GM19452 (cell line): Measurements from ENCODE around the gene FUOM.

Experiments
- ATAC-seq: cut with Tn5 transposase; IDR thresholded peaks from one replicate; pipeline ENCODE4 v1.9.1; 2021; ENCODE audit not compliant: unreplicated experiment

Gene FUOM, protein sequence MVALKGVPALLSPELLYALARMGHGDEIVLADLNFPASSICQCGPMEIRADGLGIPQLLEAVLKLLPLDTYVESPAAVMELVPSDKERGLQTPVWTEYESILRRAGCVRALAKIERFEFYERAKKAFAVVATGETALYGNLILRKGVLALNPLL

DNA sequence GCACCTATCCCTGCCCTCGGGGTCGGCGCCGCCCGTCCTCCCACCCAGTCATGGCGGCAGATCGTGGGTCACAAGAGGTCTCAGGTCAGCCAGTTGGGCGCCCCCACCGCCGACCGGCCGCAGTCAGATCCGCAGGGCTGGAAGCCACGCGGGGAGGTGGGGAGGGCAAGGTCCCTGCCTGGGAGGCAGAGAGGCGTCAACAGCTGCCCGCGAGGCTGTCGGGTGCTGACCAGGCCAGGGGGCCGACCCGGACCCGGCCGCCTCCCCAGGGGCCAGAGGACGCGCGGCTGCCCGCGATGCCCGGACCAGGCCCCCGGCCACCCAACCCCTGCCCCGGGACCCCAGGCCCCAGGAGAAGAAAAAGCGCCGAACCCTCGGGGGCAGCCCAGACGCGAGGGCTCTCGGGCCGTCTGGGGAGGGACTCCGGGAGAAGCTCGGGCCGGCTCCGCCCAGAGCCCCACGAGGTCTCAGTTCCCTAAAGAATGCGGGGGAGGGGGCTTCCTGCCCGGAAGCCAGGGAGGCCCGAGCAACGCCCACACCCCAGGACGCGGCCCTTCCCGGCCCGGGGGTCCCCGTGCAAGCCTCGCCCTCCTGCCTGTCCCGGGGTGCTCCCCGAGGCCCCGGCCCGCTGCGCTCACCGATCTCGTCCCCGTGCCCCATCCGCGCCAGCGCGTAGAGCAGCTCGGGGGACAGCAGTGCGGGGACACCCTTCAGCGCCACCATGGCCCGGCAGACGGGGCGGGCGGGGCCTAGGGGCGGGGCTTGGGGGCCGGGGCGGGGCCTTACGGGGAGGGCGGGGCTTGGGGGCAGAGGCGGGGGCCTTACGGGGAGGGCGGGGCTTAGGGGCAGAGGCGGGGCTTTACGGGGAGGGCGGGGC lies at the start of gene FUOM:
FUOM (minus strand) TSS at position 735 of the 877 bp plus-strand sequence; CDS start at position 723, 12 bp downstream.
- ATAC-seq = peak; percentile 66

DNA sequence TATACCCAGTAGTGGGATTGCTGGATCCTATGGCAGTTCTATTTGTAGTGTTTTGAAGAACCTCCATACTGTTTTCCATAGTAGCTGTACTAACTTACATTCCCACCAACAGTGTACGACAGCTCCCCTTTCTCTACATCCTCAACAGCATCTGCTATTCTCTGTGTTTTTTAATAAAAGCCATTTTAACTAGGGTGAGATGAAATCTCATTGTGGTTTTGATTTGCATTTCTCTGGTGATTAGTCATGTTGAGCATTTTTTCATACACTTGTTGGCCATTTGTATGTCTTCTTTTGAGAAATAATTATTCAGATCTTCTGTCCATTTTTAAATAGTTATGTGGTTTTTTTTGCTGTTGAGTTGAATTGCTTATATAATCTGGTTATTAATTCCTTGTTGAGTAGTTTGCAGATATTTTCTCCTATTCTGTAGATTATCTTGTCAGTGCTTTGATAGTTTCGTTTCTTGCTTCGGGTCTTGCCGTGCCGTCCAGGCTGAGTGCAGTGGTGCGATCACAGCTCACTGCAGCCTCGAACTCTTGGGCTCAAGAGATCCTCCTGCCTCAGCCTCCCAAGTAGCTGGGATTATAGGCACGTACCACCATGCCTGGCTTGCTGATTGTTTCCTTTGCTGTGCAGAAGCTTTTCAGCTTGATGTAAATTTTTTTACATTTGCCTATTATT lies 48.2 kb upstream of the FUOM start:
- ATAC-seq = peak; percentile 66

DNA sequence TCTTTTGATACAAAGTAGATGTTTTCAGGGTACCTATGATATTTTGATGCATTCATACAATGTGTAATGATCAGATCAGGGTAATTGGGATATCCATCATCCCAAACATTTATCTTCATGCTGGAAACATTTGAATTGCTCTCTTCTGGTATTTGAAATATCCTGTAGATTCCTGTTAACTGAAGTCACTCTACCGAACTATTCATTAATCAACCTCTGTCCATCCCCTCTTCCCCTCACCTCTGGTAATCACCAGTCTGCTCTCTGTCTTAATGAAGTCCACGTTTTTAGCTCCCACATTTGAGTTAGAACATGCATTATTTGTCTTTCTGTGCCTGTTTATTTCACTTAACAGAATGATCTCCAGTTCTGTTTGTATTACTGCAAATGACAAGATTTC lies 47.5 kb upstream of the FUOM start:
- no peak for ATAC-seq

DNA sequence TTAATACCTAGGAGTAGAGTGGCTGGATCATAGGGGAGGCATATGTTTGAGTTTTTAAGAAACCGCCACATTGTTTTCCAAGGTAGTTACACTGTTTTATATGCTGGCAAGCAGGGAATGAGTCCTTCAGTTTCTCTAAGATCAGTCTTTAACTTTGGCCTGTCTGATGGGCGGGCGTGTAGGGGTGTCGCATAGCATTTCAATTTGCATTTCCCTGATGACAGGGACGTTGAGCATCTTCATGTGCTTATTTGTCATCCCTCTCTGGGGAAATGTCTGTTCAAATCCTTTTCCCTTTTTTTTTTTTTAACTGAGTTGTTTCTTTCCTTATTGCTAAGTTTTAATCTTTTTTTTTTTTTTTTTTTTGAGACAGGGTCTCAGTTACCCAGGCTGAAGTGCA lies 46.0 kb upstream of the FUOM start:
- no peak for ATAC-seq

DNA sequence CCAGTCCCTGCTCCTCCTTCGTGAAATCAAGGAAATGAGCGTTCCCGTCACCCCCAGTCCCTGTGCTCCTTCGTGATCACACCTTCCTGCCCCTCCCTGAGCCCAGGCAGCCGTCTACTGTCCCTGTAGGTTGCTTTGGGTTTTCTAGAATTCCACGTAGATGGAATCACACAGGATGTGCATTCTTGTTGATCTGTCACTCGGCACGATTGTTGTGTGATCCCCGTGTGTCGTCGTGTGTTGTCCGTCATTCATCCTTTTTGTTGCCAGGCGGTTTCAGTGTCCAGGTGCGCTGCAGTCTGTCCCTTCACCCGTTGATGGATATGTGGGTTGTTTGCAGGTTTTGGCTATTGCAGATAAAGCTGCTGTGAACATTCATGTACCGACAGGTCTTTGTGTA lies 45.5 kb upstream of the FUOM start:
- ATAC-seq = no peak

DNA sequence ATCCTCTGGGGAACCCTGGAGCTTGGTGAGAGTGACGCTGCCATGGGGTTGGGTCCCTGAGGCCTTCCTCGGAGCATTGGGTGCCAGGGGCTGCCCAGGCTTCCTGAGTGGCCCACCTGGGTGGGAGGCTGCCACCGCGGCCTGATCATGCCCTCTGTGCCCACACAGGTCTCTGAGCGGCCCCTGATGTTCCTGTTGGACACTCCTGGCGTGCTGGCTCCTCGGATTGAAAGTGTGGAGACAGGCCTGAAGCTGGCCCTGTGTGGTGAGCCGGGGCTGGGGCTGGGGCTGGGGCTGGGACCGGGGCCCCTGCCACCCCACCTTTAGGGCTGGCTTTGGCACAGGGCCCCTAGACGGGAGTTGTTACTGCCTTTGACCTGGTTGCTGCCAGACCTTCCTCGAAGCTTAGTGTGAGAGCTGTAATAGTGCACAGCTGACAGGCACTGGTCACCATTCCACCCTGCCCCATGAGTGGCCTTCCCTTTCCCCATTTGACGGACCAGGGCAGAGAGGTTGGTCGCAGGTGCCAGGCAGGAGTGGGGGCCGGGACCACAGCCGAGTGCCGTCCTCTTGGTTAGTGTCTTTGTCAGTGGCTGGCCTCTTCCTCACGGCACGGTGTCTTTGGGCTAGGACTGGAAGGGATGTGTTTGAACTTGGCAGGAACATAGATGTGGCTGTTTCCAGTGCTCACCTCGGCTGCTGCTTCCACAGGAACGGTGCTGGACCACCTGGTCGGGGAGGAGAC lies 44.3 kb upstream of the FUOM start:
- ATAC-seq = no peak

DNA sequence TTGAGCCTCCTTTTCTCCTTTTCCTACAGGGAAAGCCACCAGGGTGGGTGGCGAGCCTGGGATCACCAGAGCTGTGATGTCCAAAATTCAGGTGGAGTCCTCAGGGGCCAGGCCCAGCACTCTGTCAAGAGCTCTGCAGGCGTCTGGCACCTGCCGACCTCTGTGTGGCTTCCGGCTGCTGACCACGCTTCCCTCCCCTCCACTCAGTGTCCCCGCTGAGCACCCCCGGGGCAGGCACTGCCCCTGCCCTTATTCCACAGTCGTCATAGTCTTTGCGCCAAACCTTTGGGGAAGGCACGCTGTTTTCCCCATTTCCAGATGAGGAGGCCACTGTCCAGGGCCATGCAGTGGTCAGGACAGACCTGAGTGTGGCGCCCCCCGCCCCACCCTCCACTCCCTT lies 43.7 kb upstream of the FUOM start:
- peak; percentile 10 for ATAC-seq

DNA sequence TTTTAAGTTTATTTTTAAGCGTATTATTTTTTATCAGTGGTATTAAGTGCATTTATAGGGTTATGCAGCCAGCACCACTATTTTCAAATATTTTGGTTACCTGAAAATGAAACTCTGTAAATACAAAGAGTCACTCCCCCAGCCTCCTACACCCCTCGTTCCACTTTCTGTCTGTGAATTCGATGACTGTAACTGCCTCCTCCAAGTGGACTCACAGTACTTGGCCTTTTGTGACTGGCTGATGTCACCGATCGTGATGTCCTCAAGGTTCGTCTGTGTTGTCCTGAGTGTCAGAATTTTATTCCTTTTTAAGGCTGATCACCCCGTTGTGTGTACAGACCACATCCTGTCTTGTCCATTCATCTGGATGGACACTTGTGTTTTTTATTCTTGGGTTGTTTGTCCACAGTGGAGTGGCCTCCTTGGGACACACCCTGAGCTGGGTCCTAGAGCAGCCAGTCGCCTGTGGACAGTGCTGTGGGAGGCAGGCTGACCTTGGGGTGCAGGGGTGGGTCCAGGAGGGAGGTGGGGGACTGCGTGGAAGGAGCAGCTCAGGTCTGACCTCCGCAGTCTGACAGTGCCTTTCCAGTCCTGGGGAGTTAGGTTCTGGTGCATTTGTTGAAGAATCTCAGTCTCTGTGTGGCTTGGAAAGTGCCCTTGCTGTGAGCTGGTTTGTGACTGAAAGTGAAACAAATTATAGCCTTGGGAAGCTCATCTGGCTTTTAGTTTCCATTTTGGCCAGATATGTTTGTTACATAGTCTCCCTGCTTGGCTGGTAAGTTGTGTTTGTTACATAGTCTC lies 43.0 kb upstream of the FUOM start:
- peak; percentile 78 for ATAC-seq

DNA sequence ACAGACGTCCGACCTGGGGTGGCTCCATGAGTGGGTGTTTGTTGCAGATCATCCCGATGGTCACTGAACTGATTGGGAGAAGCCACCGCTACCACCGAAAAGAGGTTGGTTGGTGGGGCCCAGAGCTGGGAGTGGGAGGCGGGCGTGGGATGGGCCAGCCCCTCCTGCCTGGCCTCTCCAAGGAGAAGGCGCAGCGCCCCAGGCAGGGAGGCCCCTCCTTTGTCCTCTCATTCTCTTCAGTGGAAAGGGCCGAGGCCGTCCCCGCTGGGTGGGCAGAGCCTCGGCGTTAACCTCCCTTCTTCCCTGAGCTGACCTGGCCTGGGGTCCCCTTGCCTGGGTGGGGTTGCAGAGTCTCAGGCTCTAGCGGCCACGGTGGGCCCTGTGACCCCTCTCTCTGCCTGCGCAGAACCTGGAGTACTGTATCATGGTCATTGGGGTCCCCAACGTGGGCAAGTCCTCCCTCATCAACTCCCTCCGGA lies 41.3 kb upstream of the FUOM start:
- ATAC-seq = no peak

DNA sequence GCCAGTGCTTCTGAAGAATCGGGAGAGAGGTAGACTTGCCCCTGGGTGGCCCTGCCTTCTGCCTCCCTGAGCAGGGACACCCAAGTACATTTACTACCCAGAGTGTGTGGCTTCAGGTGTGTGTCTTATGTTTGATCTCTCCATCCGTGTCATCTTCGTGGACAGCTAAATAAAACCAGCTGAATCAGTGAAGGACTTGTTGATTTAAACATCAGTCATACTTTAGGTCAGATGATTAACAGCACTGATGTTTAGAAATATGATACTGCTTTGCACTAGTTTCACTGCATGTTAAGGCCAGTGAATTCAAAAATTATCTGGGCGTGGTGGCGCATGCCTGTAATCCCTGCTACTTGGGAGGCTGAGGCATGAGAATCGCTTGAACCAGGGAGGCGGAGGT lies 40.1 kb upstream of the FUOM start:
- ATAC-seq = no peak

DNA sequence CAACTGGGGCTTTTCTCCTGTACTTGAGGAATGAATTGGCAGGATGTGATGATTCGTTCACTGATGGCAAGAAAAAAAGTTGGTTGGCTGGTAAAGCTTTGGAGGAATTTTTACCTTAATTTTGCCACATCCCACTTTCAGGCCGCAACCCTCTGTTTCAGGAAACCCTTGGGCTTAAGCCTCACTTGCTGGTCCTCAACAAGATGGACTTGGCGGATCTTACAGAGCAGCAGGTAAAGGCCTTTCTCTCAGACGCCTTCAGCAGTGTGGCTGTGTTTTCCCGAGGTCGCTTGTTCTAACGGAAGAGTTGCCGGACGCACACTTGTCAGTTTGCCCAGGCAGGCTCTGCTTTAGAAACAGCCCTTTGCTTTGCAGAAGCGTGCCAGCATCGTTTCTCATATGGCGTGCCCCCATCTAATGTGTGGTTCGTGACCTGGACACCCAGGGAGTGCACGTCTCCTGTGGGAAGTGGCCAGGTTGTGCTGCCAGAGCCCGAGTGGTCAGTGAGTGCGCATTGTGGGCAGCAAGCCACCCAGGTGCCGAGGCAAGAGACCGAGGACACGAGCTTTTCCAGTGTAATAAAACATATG lies 38.3 kb upstream of the FUOM start:
- no peak for ATAC-seq

DNA sequence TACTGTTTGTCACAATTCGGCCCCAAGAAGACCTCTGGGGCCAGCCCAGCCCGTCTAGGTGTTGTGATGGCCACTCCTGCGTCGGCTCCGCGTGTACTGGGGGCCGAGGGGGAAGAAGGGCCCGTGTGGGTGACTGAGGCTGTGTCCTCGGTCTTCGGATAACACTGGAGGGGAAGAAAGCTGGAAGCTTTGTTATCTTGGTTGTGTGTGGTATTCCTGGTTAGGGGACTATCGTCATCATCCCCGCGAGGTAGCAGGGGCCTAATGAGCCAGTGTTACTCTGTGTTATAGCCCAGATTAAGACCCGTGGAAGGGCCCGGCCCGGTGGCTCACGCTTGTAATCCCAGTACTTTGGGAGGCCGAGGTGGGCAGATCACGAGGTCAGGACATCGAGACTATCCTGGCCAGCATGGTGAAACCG lies 37.0 kb upstream of the FUOM start:
- ATAC-seq = no peak

DNA sequence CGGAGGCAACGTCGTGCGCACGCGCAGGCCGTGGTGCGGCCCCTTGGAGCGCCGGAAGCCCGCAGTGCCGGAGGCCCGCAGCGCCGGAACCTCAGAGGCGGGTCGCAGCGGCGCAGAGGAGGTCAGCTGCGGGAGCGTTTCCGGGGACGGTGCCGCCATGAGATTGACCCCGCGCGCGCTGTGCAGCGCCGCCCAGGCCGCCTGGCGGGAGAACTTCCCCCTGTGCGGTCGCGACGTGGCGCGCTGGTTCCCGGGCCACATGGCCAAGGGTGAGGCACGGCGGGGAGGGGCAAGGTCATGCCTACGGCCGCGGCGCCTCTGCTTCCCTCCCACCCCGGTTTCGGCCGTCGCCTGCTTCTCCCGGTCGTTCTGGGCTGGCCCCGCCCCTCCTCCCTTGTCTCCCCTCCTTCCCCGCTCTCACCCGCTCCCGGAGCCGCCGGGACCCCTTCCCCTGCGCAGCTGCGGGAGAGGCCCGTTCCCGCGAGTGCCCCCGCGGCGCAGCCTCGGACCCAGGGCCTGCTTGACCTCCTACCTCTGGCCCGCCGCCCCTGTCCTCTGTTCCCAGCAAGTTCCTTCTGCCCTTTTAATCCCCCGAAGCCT lies 36.3 kb upstream of the FUOM start, which contains the start of gene MTG1:
MTG1 (plus strand) TSS at position 94 of the 600 bp plus-strand sequence; CDS start at position 158, 64 bp downstream.
- ATAC-seq = peak; percentile 59

DNA sequence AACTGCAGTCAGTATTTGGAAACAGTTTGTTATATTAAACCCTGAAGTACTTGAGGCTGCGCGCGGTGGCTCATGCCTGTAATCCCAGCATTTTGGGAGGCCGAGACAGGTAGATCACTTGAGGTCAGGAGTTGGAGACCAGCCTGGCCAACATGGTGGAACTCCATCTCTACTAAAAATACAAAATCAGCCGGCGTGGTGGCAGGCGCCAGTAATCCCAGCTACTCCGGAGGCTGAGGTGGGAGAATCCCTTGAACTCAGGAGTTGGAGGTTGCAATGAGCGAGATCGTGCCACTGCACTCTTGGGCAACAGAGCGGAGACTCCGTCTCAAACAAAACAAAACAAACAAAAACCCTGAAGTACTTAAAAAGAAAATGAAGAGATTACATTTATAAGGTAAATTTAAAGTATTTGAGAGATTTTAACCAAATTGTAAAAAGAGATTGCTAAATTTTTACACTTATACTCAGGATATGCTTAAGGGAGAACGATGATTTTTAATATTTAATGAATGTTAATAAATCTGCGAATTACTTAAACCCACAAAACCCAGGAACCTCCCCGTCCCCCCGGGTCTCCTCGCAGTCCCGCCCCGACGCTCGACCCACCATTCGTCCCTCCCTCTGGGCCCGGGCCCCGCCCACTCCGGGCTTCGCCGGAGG lies 35.7 kb upstream of the FUOM start:
- ATAC-seq = no peak

DNA sequence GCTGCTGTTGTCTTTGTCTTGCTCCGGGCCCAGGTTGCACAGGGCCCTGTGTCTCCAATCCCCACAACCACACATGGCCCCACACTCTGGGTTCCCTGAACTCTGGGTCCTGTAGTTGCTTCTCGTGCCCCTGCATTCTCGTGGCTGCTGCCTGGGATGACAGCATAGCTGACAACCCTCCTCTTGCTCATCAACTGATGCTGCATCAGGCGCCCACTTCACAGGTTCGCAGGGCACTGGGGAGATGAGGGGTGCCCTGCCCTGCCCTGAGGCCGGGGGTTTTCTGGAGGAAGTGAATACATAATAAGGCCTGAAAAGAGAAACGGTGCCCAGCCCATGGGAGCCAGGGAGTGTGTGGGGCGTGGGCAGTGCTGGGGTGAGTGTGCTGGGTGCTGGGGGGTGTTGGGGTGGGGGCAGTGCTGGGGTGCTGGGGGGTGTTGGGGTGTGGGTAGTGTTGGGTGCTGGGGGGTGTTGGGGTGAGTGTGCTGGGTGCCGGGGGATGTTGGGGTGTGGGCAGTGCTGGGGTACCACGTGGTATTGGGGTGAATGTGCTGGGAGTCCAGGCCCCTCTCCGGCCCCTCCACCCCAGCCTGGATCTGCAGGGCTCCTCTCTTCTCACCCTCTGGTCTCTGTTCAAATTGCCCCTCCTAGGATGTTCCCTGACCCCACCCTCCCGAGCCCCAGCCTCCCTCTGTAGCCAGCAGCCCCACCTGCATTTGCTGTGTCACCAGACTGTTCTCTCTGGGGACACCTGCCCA lies 34.1 kb upstream of the FUOM start:
- ATAC-seq = no peak

DNA sequence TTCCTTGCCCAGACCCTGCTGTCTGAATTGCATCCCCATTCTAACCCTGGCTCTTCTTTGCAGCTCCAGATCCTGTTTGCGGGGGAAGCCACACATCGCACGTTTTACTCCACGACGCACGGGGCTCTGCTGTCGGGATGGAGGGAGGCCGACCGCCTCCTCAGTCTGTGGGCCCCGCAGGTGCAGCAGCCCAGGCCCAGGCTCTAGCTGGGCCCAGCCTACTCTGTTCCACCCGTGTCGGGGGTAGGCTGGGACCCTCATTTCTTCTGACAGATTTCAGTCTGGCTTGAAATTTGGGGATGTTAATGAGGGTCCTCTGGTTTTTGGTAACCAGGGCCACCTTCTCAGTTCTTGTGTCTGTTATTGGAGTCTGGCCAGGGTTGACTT lies 33.4 kb upstream of the FUOM start:
- no peak for ATAC-seq

DNA sequence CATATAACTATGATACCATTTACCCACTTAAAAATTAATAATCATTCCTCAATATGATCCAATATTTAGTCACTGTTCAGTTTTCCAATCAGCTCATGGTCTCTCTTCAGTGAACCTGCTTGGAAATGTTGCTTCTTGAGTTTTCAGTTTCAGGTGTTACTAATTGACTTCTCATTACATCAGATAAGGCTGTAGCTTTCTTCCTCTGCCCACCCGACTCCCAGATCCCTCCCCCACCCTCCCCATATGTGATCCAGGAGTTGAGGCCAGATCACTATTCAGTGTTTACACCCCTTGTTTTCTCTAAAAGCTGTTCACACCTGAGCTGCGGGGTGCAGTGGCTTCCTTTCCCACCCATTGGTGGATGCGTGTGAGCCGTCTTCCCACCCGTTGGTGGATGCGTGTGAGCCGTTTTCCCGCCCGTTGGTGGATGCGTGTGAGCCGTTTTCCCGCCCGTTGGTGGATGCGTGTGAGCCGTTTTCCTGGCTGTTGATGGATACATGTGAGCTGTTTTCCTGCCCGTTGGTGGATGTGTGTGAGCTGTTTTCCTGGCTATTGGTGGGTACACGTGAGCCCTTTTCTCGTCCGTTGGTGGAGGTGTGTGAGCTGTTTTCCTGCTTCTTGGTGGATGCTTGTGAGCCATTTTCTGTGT lies 32.9 kb upstream of the FUOM start:
- no peak for ATAC-seq
